Hepatocyte (in vitro differentiated cells): Measurements from ENCODE around the gene SOAT2. TPM values are rescaled to one million over a fixed set of nuclear protein-coding genes. Genes with fewer than 3 reads are reported as not detected.

Source experiments
- DNase-seq: peaks from one replicate; pipeline ENCODE4 v3.0.0-alpha.2; 2016; ENCODE audit warnings: low spot score
- H2AFZ ChIP-seq: fragments of 200-600 bp; sonication (generic); 2 replicates; pipeline ENCODE4 v1.6.0; 2016; ENCODE audit warnings: antibody characterized with exemption, mild to moderate bottlenecking
- H3K27ac ChIP-seq: fragments of 200-600 bp; sonication (generic); 2 replicates; pipeline ENCODE4 v1.5.1; 2016; ENCODE audit warnings: mild to moderate bottlenecking
- H3K27me3 ChIP-seq: fragments of 200-600 bp; sonication (generic); 2 replicates; pipeline ENCODE4 v1.6.1; 2016
- H3K36me3 ChIP-seq: fragments of 200-600 bp; sonication (generic); replicated peaks from 2 replicates; pipeline ENCODE4 v1.5.1; 2016; ENCODE audit warnings: low read depth; ENCODE audit not compliant: insufficient read depth
- H3K4me1 ChIP-seq: fragments of 200-600 bp; sonication (generic); 2 replicates; pipeline ENCODE4 v1.5.1; 2016; ENCODE audit warnings: mild to moderate bottlenecking, moderate library complexity; ENCODE audit not compliant: insufficient read depth
- H3K4me2 ChIP-seq: fragments of 200-600 bp; sonication (generic); 2 replicates; pipeline ENCODE4 v1.6.0; 2016
- H3K4me3 ChIP-seq: fragments of 200-600 bp; sonication (generic); 2 replicates; pipeline ENCODE4 v1.5.1; 2016; ENCODE audit warnings: mild to moderate bottlenecking
- H3K79me2 ChIP-seq: fragments of 200-600 bp; sonication (generic); 2 replicates; pipeline ENCODE4 v1.6.0; 2017; ENCODE audit warnings: mild to moderate bottlenecking
- H3K9me2 ChIP-seq: fragments of 200-600 bp; sonication (generic); replicated peaks from 2 replicates; pipeline ENCODE4 v1.6.0; 2017; ENCODE audit warnings: mild to moderate bottlenecking; ENCODE audit not compliant: insufficient read depth
- H3K9me3 ChIP-seq: fragments of 200-600 bp; sonication (generic); 2 replicates; pipeline ENCODE4 v1.5.1; 2016; ENCODE audit warnings: low read depth, mild to moderate bottlenecking
- H4K20me1 ChIP-seq: fragments of 200-600 bp; sonication (generic); 2 replicates; pipeline ENCODE4 v1.6.0; 2016; ENCODE audit warnings: mild to moderate bottlenecking; ENCODE audit not compliant: insufficient read depth, poor library complexity, severe bottlenecking
- EZH2 ChIP-seq: fragments of 200-600 bp; sonication (generic); IDR thresholded peaks from 2 replicates; pipeline ENCODE4 v1.6.1; 2016; ENCODE audit warnings: antibody characterized with exemption, mild to moderate bottlenecking, borderline replicate concordance
- EZH2phosphoT487 ChIP-seq: fragments of 200-600 bp; sonication (generic); IDR thresholded peaks from one replicate; pipeline ENCODE4 v1.6.1; 2018; ENCODE audit warnings: antibody characterized with exemption, mild to moderate bottlenecking, low read depth, moderate library complexity; ENCODE audit not compliant: unreplicated experiment, severe bottlenecking
- WGBS: methylation state at CpG from one replicate; pipeline ENCODE4 v1.1.6; 2016; ENCODE audit warnings: low lambda C conversion rate; ENCODE audit errors: missing lambda C conversion rate; 5-methylcytosine and 5-hydroxymethylcytosine counted together
- polyA plus RNA-seq: library from polyadenylated mRNA; unstranded; fragments of >200 nt; fragmentation: Nextera tagmentation; extraction: Ambion mirVana; gene quantifications from 2 replicates; pipeline ENCODE4 v1.2.1, GENCODE V29; 2016
- total RNA-seq: library from RNA; depleted of rRNA; stranded (reverse); fragments of >200 nt; gene quantifications from 2 replicates; pipeline ENCODE4 v1.2.3, GENCODE V29; 2014
- TF ChIP-seq, protein P1 (sequence below): fragments of 200-600 bp; sonication (generic); IDR thresholded peaks from 2 replicates; pipeline ENCODE4 v1.5.1; 2016; ENCODE audit warnings: antibody characterized with exemption, mild to moderate bottlenecking; ENCODE audit not compliant: poor library complexity

SOAT2 gene
- total and polyA plus RNA-seq, 2 experiments from 2014 or later, result 21.8 to 29.4 TPM

DNA sequence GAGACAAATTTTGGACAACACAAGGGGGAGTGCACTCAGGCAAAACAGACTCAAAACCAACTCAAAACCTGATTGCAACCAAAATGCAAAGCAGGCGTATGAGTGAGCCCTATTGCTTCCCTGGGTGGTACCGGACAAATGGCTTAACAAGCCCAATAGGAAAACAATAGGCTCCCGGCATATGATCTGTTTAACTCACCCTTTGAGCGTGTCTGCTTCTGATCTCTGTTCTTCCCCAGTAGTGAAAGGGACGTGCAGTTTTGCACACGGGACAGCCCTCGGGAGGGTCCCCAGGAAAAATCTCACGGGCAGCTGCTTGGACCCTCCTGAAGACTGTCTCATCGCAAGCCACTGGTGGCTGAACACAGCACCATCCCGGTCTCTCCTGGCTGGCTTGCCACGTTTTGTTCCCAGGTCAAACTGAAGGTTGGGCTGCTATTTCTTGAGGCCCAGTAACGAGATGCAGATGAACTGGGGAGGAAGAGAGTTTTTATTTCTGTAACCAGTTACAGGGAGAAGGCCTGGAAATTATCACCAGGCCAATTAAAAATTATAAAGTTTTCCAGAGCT is 9.9 kb downstream of the SOAT2 start:
- no peak overlapping the region for H3K4me3 ChIP-seq

DNA sequence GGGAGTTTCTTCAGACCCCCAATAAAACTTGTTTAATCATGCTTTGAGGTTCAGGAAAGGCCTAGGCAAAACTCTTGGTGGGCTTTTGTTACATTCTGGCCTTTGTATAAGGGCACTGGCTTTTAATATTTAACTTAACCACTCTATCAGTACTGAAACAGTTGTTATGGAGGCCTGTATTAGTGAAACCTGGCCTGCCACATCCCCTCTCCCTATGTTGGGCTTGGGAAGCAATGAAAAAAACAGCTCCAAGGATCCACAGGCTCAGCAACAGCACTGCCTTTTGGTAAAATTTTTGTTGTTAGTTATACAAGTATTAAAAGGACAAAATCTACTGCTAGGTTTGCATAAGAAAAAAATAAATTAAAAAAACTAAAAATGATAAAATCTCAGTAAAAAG is 10.7 kb downstream of the SOAT2 start:
- Histone ChIP-seq H3K27ac (peak overlapping the region; percentile 73), H3K4me3 (no peak overlapping the region), H3K4me1 (peaks cover 7% of the 10 kb centered on the region), H2AFZ (no peak overlapping the region), H3K27me3 (no peaks in the 10 kb centered on the region), H3K4me2 (peak overlapping the region; percentile 65), H3K9me2 (no peaks in the 10 kb centered on the region), H4K20me1 (no peaks in the 10 kb centered on the region), H3K9me3 (no peaks in the 10 kb centered on the region), H3K79me2 (peaks cover 8% of the 10 kb centered on the region), H3K36me3 (no peaks in the 10 kb centered on the region)
- DNase-seq, result no peak
- TF ChIP-seq EZH2phosphoT487 (no peak), EZH2 (no peak)
- TF ChIP-seq, protein P1, sequence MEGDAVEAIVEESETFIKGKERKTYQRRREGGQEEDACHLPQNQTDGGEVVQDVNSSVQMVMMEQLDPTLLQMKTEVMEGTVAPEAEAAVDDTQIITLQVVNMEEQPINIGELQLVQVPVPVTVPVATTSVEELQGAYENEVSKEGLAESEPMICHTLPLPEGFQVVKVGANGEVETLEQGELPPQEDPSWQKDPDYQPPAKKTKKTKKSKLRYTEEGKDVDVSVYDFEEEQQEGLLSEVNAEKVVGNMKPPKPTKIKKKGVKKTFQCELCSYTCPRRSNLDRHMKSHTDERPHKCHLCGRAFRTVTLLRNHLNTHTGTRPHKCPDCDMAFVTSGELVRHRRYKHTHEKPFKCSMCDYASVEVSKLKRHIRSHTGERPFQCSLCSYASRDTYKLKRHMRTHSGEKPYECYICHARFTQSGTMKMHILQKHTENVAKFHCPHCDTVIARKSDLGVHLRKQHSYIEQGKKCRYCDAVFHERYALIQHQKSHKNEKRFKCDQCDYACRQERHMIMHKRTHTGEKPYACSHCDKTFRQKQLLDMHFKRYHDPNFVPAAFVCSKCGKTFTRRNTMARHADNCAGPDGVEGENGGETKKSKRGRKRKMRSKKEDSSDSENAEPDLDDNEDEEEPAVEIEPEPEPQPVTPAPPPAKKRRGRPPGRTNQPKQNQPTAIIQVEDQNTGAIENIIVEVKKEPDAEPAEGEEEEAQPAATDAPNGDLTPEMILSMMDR, result no peak

More for the DNA sequence above, 9.9 kb downstream of the SOAT2 start:
- Histone ChIP-seq H2AFZ (peak overlapping the region; percentile 28), H3K4me2 (peak overlapping the region; percentile 65), H3K27ac (peak overlapping the region; percentile 73), H4K20me1 (no peaks in the 10 kb centered on the region), H3K79me2 (peaks cover 8% of the 10 kb centered on the region), H3K27me3 (no peaks in the 10 kb centered on the region), H3K4me1 (peaks cover 7% of the 10 kb centered on the region), H3K9me3 (no peaks in the 10 kb centered on the region), H3K36me3 (no peaks in the 10 kb centered on the region), H3K9me2 (no peaks in the 10 kb centered on the region)
- 47% methylated on average over 12 of the region's 12 CpGs for WGBS
- DNase-seq, result no peak
- TF ChIP-seq, protein P1, result no peak
- TF ChIP-seq EZH2, result no peak
- no peak for TF ChIP-seq EZH2phosphoT487

DNA sequence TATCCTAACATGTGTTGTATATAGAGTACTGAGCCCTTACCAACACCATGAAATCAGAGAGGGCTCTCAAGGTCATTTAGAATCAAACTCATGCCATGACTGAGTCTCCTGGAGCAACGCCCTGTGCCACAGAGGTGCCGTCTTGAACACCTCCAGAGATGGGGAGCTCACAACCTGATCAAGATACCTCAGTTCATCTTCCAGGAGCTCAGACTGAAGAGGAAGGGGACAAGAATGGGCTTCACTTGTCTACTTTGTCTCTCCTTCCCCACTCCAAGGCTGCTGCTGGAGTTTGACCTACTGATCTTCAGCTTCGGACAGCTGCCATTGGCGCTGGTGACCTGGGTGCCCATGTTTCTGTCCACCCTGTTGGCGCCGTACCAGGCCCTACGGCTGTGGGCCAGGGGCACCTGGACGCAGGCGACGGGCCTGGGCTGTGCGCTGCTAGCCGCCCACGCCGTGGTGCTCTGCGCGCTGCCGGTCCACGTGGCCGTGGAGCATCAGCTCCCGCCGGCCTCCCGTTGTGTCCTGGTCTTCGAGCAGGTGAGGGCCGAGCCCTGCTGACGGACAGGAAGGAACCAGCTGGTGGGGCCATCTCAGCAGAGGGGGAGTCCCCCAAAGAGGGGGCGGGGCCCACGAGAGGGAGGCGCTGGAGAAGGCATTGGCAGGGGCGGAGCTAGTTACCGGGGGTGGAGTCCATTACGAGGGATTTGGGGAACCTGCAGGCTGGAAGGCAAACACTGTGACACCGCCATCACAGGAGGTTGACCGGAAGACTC is 12.0 kb downstream of the SOAT2 start:
- no peaks in the 10 kb centered on the region for H3K27me3 ChIP-seq
- WGBS, result 95% methylated on average over 28 of the region's 33 CpGs
- peak overlapping the region; percentile 73 for H3K27ac ChIP-seq
- H3K36me3 ChIP-seq, result no peaks in the 10 kb centered on the region
- H3K4me1 ChIP-seq, result peaks cover 7% of the 10 kb centered on the region
- H3K9me3 ChIP-seq, result no peaks in the 10 kb centered on the region
- H2AFZ ChIP-seq, result no peak overlapping the region
- H3K79me2 ChIP-seq, result peaks cover 6% of the 10 kb centered on the region
- no peak for TF ChIP-seq EZH2
- TF ChIP-seq, protein P1, result no peak
- H3K4me2 ChIP-seq, result no peak overlapping the region
- H4K20me1 ChIP-seq, result no peaks in the 10 kb centered on the region
- H3K4me3 ChIP-seq, result no peak overlapping the region
- H3K9me2 ChIP-seq, result no peaks in the 10 kb centered on the region
- DNase-seq, result no peak
